GOT3 (cell line): ENCODE data around the gene POLR3A.

Source experiments
- DNase-seq: peaks from one replicate; lab custom pipeline; 2025; ENCODE audit warnings: mixed read lengths; lab: John Stamatoyannopoulos, UW

The POLR3A gene

DNA sequence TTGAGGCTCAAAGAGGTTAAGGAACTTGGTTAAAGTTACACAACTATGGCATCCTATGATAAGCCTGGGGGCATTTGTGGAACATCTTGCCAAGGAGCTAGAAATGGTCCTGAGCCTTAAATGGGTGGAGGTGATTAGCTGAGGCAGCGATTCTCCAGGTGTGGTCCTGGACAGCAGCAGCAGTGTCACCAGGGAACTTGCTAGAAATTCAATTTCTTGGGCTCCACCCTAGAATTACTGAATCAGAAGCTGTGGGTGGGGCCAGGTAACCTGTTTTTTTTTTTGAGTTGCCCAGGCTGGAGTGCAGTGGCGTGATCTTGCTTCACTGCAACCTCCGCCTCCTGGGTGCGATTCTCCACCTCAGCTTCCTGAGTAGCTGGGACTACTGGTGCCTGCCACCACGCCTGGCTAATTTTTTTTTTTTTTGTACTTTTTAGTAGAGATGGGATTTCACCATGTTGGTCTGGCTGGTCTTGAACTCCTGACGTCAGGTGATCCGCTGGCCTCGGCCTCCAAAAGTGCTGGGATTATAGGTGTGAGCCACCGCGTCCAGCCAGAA is 17.5 kb upstream of the POLR3A start:
- DNase-seq: no peak

DNA sequence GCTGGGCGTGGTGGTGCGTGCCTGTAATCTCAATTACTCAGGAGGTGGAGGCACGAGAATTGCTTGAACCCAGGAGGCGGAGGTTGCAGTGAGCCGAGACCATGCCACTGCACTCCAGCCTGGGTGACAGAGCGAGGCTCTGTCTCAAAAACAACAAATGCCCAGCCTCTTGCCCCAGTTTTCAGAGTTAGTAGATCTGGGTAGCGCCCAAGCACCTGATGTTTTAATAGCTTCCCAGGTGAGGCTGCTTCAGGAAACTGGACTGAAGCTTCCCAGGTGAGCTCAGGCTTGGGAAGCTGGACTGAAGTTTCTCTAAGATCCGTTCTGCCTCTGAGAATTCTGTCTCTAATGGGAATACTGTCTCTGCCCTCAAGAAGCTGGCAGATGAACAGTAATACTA is 16.5 kb upstream of the POLR3A start:
- no peak for DNase-seq

- no peak for DNase-seq
These were observed 15.9 kb upstream of the POLR3A start for GRCh38 chr10:78045237-78045636.

GRCh38 chr10:78044699-78045098 is 15.4 kb upstream of the POLR3A start:
- no peak for DNase-seq

DNA sequence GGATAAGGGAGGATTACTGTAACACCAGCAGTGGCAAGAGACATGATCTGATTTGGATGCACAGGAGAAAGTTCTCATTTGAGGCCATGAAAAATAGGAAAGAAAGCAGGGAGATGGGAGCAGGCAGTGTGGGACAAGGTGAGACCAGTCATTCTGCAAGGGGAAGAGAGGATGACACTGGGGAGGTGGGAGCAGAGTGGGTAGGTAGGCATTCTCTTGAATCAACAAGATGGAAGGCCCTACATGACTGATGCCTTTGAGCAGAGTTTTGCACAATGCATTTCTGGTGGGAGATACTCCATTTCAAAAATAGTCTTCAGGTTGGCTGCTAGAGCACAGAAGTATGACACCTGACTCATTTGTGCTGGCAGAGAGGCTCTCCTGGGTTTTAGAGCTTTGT is 14.9 kb upstream of the POLR3A start:
- DNase-seq: no peak

GRCh38 chr10:78042752-78043104 is 13.4 kb upstream of the POLR3A start:
- no peak for DNase-seq

DNA sequence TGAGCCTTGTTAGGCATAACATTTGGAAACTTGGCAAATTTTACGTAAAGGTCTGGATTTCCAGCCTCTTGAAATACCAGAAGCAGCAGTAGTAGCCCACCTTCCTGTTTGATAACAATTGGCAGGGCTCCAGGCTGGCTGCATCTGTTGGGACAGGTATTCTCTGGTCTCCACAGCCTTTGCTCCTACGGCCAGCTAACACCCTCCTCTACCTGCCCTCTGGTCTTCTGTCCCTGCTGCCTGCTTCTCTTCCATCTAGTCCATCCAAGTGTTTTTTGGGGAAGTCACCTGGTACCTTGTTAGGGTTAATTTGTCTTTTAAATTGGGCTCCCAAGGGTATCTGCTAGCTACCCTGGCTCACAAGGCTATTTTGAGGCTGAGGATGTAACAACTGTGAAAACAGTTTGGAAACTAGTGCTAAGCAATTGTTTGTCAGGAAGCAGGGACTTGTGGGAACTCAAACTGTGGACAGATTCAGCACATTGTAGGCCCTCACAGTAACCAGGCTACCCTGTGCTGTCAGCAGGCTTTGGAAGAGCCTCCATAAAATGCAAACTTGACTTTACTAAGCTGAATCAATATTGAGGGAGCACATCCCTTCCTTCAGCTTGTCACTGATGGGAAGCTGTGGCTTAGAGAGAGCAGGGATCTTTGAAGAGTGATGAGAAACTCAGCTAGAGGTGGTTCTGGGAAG is 12.9 kb upstream of the POLR3A start:
- no peak for DNase-seq

- no peak for DNase-seq
These were observed 12.1 kb upstream of the POLR3A start for GRCh38 chr10:78041170-78042057.

DNA sequence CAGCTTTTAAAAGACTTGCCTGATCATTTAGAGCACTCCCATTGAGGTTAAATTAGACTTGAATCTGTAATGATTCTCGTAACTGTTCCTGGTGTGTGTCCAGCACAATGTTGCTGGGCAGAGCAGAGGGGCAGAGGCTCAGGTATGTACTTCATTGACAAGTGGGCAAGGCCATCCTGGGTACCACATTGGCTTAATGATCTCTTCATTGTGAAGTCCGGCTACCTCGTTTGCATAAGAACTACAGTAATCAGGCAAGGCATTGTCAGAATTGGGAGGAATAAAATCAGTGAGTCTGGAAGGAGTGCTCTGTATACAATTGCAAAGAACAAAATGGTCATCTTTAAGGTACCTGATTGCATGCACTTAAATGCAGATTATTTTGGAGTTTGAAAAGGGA is 10.4 kb upstream of the POLR3A start:
- DNase-seq: no peak

DNA sequence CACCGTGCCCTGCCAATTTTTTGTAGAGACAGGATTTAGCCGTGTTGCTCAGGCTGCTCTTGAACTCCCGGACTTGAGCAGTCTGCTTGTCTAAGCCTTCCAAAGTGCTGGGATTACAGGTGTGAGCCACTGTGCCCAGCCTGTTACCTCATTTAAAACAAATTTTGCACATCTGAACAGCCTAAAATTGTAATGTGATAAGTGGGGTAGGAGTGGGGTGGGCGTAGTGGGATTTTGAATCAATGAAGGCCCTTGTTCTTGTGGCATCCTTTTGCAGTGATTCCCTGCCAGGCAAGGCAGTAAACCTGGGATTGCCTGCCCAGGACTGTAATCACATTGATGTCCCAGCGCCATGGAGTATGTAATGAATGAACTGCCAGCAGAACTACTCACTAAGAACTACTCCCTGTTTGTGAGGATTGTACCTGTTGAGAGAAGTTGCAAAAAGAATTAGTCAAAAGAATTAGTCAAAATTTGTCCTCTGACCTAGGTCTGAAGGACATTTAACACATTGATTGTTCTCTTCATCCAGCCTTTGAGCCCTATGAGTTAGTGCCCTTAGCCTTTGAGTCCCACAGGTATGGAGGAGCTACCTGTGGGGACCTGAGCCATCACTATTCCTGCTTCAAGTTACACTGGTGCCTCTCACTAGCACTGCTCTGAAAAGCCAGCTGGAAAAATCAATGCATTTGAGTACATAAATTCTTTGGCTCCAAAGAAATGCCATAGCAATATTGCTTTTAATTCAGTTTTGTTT is 9.7 kb upstream of the POLR3A start:
- DNase-seq: no peak

- no peak for DNase-seq
These were observed 8.8 kb upstream of the POLR3A start for GRCh38 chr10:78038105-78038504.

DNA sequence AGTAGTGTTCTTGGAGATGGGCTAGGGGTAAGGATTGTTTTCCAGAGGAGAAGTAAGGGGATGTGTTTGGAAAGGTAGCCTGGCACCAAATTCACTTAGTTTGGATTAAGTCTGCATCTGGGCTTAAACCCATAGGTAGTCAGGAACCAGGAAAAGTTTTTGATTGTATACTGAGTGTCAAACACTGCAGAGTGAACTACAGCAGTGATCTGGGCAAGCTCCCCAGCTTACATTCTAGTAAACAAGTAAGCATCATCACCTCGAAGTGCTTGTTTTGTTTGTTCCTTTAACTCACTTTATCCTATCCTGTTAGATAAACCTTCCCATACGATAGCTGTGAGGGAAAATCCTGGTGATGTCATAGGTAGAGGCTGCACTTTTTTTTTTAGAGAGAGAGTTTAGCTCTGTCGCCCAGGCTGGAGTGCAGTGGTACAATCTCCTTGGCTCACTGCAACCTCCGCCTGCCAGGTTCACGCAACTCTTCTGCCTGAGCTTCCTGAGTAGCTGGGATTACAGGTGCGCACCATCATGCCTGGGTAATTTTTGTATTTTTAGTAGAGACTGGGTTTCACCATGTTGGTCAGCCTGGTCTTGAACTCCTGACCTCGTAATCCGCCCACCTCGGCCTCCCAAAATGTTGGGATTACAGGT is 6.7 kb upstream of the POLR3A start:
- no peak for DNase-seq

DNA sequence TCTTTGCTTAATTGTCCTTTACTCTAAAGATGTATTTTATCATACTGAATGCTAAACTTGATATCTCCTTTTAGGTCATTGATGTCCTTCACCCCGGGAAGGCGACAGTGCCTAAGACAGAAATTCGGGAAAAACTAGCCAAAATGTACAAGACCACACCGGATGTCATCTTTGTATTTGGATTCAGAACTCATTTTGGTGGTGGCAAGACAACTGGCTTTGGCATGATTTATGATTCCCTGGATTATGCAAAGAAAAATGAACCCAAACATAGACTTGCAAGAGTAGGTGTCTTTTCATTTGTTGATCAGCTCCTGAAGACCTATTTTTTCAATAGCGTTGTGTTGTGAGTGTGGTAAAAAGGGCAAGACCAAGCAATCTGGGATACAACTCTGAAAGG is 6.1 kb upstream of the POLR3A start:
- no peak for DNase-seq

DNA sequence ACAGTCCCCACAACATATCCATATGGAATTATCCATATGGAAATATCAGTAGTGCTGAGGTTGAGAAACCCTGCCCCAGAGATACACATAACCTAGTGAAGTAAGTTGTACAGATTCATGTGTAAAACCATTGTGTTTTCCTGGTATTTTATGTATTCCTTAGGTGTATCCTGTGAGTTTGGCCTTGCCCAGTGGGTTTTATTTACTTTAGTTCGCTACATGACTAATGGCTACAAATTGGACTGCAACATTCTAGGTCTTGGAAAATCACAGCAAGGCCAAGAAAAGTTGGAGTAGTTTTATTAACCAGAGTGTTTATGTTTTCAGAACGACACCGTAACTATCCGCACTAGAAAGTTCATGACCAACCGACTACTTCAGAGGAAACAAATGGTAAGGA is 5.7 kb upstream of the POLR3A start:
- no peak for DNase-seq

DNA sequence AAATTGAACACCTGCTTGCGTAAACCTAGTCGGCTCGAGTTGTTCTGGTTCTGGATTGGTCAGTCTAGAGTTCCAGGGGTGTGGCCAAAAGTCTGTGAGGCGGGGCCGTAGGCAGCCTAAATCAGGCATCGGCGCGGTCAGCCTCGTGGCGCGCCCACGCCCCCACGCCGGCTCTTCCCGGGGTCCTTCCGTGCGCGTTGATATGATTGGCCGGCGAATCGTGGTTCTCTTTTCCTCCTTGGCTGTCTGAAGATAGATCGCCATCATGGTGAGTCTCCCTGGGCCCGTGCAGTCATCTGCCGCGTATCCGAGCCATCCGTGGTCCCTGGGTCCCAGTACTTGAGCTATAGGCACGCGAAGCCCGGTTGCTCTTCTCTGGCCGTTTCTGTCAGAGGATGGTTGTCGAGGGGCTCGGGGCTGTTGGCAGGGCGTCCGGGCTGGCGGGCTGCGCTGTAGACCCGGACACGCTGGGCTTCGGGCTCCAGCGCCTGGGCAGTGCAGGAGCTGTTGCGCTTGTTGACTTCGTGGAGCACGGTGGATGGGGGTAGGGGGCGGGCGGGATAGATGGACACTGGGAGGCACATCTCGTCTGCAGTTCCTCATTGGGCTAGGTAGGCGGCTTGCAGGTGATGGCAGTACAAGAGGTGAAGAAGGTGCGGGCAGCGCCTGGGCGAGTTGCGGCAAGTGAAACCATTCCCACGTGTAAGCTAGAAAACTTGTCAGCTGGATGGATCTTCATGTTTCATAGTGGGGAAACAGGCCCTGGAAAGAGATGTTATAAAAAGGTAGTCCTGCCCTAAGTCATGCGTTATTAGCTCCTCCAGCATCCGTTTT is 4.5 kb upstream of the POLR3A start, which contains the start of gene RPS24:
RPS24 (plus strand) TSS at position 227 of the 834 bp plus-strand sequence; CDS start at position 266, 39 bp downstream.
- DNase-seq: peak; percentile 85

DNA sequence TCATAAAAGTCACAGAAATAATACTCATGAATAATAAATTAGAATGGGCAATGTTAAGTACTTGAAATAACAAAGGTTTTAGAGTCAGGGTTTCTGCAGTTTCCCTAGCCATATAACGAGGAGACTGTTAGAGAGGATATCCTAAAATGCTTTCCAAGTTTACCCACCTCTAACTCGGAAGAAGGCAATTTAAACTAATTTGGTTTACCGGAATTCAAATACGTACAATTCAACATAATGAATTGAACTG is 4.0 kb upstream of the POLR3A start:
- DNase-seq: no peak

GRCh38 chr10:78028438-78029268 is 662 bp downstream of the POLR3A start:
- no peak for DNase-seq

DNA sequence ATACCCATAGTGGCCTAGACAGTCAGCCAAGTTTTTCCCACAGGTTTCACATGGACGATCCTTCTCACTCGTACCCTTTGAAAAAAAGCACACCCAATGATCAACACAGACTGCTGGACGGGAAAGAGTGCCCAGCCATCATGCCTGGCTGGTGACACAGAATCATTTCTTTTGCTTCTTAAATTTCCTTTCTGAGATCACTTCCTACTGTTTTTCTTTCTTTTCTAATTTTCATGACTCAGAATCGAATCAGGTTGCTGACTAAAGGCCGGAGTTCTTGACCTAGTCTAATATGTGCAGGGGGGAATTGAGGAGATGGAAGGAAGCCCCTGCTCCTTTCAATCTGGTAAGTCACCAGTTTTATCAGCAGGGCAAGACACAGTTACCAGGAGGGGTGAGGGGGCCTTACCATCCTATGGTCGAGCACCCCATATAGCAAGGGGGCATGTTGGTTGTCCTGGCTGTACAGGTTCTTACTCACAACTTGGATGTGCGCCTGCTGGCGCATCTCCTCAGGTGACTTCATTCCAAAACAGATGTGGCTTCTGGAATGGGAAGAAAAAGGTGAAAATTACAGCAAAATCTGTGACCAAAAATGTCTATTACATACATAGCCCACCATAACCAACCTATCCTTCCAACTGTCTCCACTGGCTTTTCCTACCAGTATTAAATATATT is 3.5 kb downstream of the POLR3A start:
- no peak for DNase-seq

DNA sequence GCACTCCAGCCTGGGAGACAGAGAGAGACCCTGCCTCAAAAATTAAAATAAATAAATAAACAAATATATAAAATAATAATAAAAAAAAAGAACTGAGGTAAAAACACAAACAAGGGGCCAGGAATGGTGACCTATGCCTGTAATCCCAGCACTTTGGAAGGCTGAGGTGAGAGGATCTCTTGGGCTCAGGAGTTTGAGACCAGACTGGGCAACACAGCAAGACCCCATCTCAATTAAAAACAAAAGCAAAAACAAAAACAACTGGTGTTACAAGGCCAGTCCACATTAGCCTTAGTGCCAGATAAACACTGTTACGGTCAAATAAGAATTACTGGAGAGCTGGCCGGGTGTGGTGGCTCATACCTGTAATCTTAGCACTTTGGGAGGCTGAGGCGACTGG is 5.6 kb downstream of the POLR3A start:
- DNase-seq: no peak

- no peak for DNase-seq
These were observed 8.1 kb downstream of the POLR3A start for GRCh38 chr10:78021201-78021600.
